GM11168 (cell line): Measurements from ENCODE around the gene GBP6.
"Not testable (repeated sequence)": the region's sequence is repeated elsewhere in the genome, so short reads cannot be mapped to it uniquely, and the experiment has no call there.

Experiments used
- in situ Hi-C: fragments of 300-500 bp; cut with MboI; formaldehyde crosslinking; loops from one replicate; pipeline ENCODE4 v1.12.0; 2022; ENCODE audit warnings: low sequenced_read_pairs; ENCODE audit not compliant: unreplicated experiment

GBP6 gene, protein sequence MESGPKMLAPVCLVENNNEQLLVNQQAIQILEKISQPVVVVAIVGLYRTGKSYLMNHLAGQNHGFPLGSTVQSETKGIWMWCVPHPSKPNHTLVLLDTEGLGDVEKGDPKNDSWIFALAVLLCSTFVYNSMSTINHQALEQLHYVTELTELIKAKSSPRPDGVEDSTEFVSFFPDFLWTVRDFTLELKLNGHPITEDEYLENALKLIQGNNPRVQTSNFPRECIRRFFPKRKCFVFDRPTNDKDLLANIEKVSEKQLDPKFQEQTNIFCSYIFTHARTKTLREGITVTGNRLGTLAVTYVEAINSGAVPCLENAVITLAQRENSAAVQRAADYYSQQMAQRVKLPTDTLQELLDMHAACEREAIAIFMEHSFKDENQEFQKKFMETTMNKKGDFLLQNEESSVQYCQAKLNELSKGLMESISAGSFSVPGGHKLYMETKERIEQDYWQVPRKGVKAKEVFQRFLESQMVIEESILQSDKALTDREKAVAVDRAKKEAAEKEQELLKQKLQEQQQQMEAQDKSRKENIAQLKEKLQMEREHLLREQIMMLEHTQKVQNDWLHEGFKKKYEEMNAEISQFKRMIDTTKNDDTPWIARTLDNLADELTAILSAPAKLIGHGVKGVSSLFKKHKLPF

DNA sequence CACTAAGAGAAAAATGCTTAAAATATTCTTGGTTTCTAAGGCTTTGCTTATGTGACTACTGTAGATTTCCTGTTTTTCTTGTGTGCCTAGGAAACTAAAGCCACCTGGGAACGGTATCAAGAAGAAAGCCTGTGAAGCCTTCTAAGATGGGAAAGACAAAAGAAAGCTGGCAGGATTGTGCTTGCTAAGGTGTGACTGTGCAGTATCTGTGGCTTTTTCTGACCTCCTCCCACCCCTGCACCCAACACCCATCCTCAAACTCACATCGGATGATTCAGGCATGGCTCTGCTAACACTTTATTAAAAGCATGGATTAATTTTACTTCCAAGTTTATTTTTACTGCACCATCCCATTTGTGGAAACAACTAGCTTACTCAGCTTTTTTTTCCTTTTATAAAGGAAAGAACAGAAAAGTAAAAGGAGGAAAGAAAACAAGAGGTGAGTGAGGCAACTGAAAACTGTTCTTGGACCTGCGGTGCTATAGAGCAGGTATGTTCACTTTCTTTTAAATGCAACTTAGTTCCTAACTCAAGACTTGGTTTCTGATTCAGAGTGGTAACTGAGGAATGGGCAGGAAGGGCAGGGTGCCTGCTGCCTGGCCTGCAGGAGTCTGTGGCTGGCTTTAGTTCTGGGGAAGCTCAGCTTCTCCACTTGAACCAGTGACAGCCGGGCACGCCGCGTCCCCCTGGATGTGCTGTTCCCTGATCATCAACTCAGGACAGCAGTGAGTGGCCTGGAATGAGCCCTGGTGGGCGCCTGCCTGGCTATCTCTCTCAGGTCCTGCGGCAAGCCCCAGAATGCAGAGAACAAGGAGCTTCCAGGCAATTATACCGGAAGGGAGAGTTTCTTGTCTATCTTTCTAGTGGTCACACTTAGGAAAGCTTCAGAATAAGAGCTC, at the start of gene GBP6:
Gene GBP6, plus strand, starts transcription at position 422 of the 899 bp plus-strand sequence. CDS start 4,493 bp downstream, outside the sequence.
- in situ Hi-C loops = loop anchor here (5.0 to 10.0 kb wide), 2 partner anchors 81 to 362 kb away; no protein-coding TSS in a partner anchor

DNA sequence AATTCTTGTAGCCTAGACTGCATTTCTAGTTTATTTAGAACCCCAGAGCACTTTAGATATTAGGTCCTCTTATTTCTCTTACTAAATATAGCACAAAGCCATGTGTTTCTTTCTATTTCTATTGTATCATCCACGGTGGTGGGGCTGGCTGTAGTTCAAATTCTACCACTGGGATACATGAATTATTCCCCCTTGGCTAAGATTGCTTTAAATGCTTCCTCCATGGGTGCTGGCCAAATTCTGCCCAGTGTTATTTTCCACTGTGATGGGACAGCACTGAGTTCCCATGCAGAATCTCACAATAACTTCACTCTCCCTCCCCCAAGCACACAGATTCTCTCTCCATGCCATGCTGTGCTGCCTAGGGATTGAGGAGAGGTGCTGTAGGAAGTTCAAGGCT, 41.5 kb upstream of the GBP6 start:
- in situ Hi-C loops = no loop called here

DNA sequence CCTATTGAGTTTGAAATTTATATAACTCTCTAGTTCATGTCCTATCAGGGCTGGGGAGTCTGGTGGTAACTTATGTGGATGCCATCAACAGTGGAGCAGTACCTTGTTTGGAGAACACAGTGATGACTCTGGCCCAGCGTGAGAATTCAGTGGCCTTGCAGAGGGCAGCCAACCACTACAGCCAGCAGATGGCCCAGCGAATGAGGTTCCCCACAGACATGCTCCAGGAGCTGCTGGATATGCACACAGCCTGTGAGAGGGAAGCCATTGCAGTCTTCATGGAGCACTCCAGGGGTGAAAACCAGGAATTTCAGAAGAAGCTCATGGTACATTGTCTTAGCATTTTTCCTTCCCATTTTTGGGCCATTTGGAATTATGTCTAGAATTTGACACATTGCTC, 32.0 kb upstream of the GBP6 start:
- in situ Hi-C loops = no loop called here

DNA sequence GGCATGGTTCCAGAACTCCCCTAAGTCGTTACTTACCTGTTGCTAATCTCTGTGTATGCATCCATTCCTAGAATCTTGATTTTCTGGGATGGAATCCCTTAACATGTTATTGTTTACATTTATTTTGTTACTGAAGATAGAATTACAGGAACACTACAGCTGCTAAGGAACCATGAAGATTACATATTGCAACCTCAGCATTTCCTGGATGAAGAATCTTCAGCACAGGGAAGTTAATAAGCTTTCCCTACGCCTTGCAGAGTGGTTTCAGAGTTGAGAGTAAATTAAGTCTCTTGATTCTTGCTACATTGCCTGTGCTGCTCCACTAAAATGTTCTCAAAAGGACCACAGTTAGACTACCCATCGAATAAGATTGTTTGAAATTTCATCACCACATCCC, 31.4 kb upstream of the GBP6 start:
- in situ Hi-C loops = no loop called here

DNA sequence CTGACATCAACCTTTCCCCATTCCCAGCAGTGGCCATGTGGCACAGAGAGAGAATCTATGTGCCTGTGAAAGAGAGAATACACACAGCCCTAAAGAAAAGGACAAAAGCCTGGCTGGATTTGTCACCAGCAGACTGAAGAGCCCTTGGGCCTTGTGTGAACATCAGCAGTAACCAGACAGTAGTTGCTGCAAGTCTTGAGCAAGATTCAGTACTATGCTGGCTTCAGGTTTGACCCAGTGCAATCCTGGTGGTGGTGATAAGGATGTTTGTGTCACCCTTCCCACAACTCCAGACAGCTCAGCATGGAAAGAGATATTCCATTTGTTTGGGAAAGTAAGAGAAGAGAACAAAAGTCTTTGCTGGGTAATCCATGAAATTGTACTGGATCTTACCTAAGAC, 28.4 kb upstream of the GBP6 start:
- in situ Hi-C loops = no loop called here

DNA sequence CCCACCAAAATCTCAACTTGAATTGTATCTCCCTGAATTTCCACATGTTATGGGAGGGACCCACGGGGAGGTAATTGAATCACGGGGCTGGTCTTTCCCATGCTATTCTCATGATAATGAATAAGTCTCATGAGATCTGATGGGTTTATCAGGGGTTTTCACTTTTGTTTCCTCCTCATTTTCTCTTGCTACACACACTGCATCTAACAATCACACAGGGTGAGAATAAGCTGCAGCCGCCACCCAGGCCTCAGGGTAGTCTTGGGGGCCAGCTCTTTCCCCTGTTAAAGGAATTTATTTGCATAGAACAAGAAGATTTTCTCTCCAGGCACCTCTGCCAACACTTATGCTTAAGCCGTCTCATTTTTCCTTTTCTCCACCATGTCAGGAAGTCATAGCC, 26.0 kb upstream of the GBP6 start:
- in situ Hi-C loops = no loop called here

DNA sequence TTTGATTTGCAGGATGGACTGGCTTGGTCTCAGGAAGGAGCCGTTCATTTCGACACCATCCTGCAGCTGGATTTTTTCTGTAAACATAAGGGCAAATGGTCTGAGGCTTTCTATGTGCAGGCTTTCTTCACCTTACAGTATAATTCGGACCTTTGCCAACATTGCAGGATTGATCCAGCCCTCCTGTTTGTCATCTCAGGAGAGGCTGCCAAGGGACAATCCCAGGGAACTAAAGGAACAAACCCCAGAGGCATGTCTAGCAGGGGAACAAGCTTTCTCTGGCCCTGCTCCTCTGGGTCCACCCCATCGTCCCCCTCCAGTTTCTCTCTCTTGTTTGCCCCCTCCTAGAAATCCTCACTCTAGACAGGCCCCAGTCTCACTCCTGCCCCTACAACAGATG, 24.8 kb upstream of the GBP6 start:
- in situ Hi-C loops = no loop called here

DNA sequence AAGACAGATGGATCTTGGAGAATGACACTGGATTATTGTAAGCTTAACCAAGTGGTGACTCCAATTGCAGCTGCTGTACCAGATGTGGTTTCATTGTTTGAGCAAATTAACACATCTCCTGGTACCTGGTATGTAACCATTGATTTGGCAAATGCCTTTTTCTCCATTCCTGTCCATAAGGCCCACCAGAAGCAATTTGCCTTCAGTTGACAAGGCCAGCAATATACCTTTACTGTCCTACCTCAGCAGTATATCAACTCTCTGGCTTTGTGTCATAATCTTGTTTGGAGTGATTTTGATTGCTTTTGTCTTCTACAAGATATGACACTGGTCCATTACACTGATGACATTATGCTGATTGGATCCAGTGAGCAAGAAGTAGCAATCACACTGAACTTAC, 18.4 kb upstream of the GBP6 start:
- in situ Hi-C loops = not testable (repeated sequence)

DNA sequence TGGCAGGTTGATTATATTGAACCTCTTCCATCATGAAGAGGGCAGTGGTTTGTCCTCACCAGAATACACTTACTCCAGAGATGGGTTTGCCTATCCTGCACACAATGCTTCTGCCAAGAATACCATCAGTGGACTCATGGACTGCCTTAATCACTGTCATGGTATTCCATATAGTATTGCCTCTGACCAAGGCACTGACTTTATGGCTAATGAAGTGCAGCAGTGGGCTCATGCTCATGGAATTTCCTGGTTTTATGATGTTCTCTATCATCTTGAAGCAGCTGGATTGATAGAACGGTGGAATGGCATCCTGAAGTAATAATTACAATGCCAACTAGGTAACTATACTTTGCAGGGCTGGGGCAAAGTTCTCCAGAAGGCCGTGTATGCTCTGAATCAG, 16.6 kb upstream of the GBP6 start:
- in situ Hi-C loops = no loop called here

DNA sequence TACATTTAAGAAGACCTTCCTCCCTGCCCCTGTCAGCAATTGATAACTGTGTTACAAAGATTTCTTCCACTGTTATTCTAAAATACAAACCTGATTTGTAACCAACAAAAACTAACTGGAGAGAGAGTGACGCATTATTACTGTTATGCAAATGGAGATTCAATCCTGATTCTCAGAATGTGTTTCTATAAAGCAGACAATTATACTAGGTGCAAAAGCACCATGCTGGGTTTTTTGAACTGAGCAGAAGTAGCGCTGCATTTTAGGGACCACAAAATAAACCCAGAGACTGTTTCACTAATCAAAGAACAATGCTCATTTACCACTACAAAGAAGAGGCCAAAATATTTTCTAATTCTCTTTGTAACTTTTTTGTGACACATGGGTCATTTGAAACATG, 13.6 kb upstream of the GBP6 start:
- in situ Hi-C loops = no loop called here

DNA sequence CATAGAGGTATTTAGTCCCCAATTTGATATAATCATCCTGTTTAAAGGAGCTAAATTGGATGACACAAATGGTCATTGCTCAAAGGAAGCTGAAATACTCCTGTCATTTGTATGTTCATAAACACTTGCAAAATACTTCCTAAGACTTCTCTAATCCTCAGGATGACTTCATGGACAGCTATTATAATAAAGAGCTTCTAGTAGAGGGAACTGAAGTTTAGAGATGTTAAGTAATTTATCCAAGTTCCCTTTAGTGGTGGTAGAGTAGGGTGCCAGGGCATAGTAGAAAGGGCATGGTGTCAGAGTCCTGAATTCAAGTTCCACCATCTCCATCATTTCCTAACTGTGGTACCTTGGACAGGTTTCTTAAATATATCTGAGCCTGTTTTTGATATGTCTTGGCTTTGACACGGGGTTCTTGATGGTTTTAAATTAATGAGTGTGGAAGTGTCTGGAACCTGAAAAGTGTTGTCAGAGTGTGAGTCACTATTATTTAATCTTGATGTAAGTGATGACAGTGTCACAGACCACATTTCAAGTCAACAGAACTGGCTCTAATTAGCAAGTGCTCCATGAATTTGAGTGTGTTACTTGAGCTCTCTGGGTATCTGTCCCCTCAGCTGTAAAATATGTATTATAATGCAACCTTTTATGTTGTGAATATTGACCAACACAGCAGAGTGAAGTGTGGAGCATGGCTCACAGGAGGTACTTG, 12.1 kb upstream of the GBP6 start:
- in situ Hi-C loops = no loop called here

DNA sequence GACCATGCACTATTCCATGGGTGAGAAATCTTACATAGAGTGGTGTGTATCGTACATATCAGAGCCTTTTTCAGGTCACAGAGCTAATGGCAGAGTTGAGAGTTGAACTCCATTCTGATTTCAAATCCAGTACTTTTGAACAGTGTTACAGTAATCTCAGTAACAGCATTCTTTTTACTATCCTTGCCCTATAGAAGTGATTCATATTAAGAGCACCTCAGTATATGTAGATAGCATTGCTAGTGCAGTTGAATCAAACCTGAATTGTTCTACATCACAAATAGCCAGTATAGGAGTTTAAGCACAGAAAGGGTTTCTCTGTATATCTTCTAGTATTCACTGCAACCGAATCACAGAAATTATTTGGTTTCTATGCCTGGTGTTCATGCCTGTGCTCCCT, 11.4 kb upstream of the GBP6 start:
- in situ Hi-C loops = no loop called here

DNA sequence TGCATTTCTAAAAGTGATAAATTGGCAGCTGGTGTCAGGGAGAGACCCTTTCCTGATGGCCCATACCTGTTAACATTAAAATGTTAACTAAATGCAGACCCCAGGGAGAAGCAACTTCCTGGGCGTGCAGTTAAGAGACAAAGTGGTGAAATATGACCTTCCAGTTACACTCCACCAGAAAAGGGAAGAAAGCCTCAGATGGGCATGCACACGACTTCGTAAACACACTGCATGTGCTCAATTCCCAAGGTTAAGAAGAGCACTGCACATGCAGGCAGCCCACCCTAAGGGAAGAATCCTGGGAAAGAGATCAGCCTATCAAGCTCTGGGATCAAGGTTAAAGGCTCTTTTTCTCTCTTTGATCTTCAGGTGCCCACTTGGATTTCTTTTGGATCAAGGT, 9.7 kb upstream of the GBP6 start:
- in situ Hi-C loops = no loop called here

DNA sequence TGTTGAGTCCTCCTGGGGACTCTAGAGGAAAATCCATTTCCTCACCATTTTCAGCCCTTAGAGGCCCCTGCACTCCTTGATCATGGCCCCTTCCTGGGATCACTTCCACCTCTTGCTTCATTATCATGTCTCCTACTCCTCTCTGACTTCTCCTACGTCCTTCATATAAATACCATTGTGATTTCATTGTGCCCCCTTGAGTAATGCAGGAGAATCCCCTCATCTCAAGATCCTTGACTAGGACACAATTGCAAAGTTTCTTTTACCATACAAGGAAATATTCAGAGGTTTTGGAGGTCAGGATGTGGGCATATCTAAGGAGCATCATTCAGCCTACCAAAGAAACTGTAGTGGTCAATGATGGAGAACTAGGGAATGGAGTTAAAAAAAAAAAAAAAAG, 8.8 kb upstream of the GBP6 start:
- in situ Hi-C loops = no loop called here

DNA sequence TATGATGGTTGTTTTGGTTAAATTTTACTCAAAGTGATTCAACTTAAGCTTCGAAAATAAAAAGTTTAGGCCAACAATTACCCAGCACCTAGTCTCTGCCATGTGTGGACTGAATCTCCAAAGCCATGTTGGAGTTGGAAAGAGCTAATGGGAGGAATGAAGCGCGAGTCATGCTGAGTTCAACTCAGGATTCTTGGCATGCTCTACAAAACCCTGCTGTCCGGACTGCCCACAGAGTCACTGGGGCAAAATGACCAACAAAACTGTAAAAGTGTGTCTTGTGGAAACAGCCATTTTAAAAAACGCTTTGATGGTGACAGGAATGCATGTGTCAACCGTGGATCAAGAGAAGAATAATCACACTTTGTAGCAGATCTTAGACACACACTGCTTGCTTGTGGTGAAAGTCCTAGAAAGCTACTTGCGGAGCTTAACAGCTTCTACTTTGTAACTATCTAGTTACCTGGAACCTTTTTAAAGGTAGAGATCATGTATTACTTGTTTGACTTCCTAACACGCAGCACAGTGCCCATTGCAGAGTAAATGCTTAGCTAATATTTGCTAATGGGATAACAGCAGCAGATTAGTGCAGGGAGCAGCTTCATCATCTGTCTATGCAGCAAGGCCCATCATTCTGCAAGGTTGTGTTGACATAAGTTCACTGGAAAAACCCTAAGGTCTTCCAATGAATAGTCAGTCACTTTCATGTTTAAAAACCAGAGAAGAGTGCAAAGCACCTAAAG, 7.0 kb upstream of the GBP6 start:
- in situ Hi-C loops = no loop called here

DNA sequence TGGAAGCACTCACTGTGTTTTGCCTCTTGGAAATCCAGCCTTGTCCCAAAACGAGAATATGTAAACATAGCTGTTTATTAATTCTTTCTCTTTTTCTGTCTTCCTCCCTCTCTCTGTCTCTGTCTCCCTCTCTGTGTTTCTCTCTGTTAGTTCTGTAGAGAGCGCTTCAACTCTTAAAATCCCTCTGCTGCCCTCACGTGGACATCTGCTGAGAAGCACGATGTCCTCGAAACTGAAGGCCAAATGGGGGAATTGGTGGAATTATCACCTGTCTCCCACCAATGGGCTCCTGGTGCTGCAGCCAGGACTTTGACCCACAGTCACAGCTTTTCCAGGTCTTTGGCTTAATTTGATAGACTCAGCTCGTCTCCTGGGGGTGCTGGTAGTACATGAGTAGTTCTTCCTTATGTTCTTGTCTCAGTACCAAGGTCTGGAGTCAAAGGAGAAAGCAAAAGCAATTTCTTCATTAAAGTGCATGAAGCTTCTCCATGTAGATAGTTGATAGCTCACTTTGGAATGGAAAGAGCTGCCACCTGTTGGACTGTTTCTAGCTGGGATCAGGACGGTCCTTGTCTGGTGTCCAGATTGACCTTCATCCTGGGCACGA, 5.5 kb upstream of the GBP6 start:
- in situ Hi-C loops = no loop called here

DNA sequence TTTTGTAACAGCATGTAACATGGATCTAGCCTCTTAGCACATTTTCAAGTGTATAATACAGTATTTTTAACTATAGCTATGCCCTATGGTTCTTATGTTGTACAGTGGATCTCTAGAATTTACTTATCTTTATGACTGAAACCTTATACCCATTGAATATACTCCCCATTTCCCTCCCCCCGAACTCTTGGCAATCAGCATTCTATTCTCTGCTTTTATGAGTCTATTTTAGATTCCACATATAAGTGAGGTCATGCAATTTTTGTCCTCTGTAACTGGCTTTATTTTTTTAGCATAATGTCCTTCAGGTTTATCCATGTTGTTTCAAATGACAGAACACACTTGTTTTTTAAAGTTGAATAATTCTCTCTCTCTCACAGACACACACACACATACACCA, 3.1 kb upstream of the GBP6 start:
- in situ Hi-C loops = loop anchor here (5.0 to 10.0 kb wide), 2 partner anchors 84 to 358 kb away; no protein-coding TSS in a partner anchor

DNA sequence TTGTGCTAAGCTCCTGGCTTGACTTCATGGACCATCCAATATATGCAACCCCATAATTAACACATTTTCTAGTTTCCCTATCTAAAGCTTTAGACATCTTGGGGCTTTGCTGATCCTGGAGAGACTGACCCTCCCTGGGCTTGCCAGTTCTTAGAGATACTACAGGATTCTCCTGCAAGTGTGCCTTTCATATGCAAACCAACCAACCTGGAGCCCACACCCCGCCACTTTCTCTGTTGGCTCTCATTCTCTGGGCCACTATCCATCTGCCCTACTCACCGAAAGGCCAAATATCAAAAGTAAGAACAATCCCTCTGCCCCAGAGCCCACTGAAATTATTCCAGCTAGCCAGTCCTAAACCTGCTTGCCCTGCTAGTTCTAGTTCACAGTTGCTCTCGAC, 2.2 kb upstream of the GBP6 start:
- in situ Hi-C loops = loop anchor here (5.0 to 10.0 kb wide), 2 partner anchors 83 to 359 kb away; no protein-coding TSS in a partner anchor

DNA sequence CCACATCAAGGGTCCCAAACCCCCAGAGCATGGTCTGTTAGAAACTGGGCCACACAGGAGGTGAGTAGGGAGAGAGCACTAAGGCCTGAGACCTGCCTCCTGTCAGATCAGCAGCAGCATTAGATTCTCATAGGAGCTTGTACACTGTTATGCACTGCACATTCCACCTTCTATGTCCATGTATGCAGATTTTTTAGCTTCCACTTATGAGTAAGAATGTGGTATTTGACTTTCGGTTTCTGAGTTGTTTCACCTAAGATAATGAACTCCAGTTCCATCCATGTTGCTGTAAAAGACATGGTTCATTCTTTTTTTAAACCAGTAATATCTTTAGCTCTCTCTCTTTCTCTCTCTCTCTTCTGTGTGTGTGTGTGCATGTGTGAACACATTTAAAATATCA, 663 bp upstream of the GBP6 start:
- in situ Hi-C loops = loop anchor here (5.0 to 10.0 kb wide), 2 partner anchors 82 to 361 kb away; no protein-coding TSS in a partner anchor
